GM23248 (cell line): ENCODE results near the gene WDR35. TPM values are rescaled to one million over a fixed set of nuclear protein-coding genes. Genes with fewer than 3 reads are reported as not detected.

Experiments
- DNase-seq: peaks from one replicate; pipeline ENCODE4 v3.0.0-alpha.2; 2015
- H2AFZ ChIP-seq: fragments of 200-600 bp; sonication (generic); 2 replicates; pipeline ENCODE4 v1.6.1; 2016; ENCODE audit warnings: antibody characterized with exemption
- H3F3A ChIP-seq: fragments of 200-600 bp; sonication (generic); 2 replicates; pipeline ENCODE4 v1.6.1; 2016; ENCODE audit warnings: mild to moderate bottlenecking, antibody characterized with exemption, mixed run types; ENCODE audit not compliant: insufficient read depth
- H3K27ac ChIP-seq: fragments of 200-600 bp; sonication (generic); 2 replicates; pipeline ENCODE4 v1.5.1; 2016; ENCODE audit warnings: mild to moderate bottlenecking
- H3K27me3 ChIP-seq: fragments of 200-600 bp; sonication (generic); replicated peaks from 2 replicates; pipeline ENCODE4 v1.6.1; 2016; ENCODE audit warnings: mild to moderate bottlenecking; ENCODE audit not compliant: insufficient read depth
- H3K36me3 ChIP-seq: fragments of 200-600 bp; sonication (generic); 2 replicates; pipeline ENCODE4 v1.6.1; 2016; ENCODE audit warnings: low read depth, mild to moderate bottlenecking
- H3K4me1 ChIP-seq: fragments of 200-600 bp; sonication (generic); 2 replicates; pipeline ENCODE4 v1.6.1; 2016; ENCODE audit warnings: mild to moderate bottlenecking; ENCODE audit not compliant: insufficient read depth
- H3K4me2 ChIP-seq: fragments of 200-600 bp; sonication (generic); one replicate; pipeline ENCODE4 v1.6.1; 2016; ENCODE audit warnings: mild to moderate bottlenecking; ENCODE audit not compliant: unreplicated experiment
- H3K4me3 ChIP-seq: fragments of 200-600 bp; sonication (generic); 2 replicates; pipeline ENCODE4 v1.5.1; 2016; ENCODE audit warnings: mild to moderate bottlenecking
- H3K79me2 ChIP-seq: fragments of 200-600 bp; sonication (generic); 2 replicates; pipeline ENCODE4 v1.6.1; 2016; ENCODE audit warnings: mild to moderate bottlenecking; ENCODE audit not compliant: insufficient read depth
- H3K9ac ChIP-seq: fragments of 200-600 bp; sonication (generic); 2 replicates; pipeline ENCODE4 v1.6.1; 2016; ENCODE audit warnings: mild to moderate bottlenecking
- H3K9me2 ChIP-seq: fragments of 200-600 bp; sonication (generic); 2 replicates; pipeline ENCODE4 v1.6.1; 2016; ENCODE audit warnings: mixed run types, mild to moderate bottlenecking, moderate library complexity; ENCODE audit not compliant: insufficient read depth
- H3K9me3 ChIP-seq: fragments of 200-600 bp; sonication (generic); one replicate; pipeline ENCODE4 v1.6.1; 2017; ENCODE audit warnings: low read depth
- H4K20me1 ChIP-seq: fragments of 200-600 bp; sonication (generic); 2 replicates; pipeline ENCODE4 v1.6.0; 2016; ENCODE audit not compliant: insufficient read depth
- EZH2 ChIP-seq: fragments of 200-600 bp; sonication (generic); IDR thresholded peaks from 2 replicates; pipeline ENCODE4 v1.6.1; 2018; ENCODE audit warnings: antibody characterized with exemption, mild to moderate bottlenecking; ENCODE audit not compliant: insufficient read depth, poor library complexity, severe bottlenecking
- EZH2phosphoT487 ChIP-seq: fragments of 200-600 bp; sonication (generic); IDR thresholded peaks from 2 replicates; pipeline ENCODE4 v1.6.1; 2018; ENCODE audit warnings: antibody characterized with exemption, moderate library complexity, mild to moderate bottlenecking, low read depth; ENCODE audit not compliant: insufficient read depth
- WGBS, 2 experiments: methylation state at CpG; one replicate each; pipeline ENCODE4 v1.1.6; 2015 to 2017; ENCODE audit warnings: low lambda C conversion rate in 2 of 2, low coverage in 1 of 2; ENCODE audit errors: missing lambda C conversion rate in 2 of 2; 5-methylcytosine and 5-hydroxymethylcytosine counted together
- in situ Hi-C: fragments of 300-500 bp; cut with MboI; formaldehyde crosslinking; loops from 2 replicates; pipeline ENCODE4 v1.15.0; 2020
- polyA plus RNA-seq: library from polyadenylated mRNA; unstranded; fragments of >200 nt; fragmentation: Nextera tagmentation; extraction: Ambion mirVana; gene quantifications from 2 replicates; pipeline ENCODE4 v1.2.1, GENCODE V29; 2016
- total RNA-seq: library from RNA; depleted of rRNA; stranded (reverse); fragments of >200 nt; shearing (Covaris generic); gene quantifications from 2 replicates; pipeline ENCODE4 v1.2.3, GENCODE V29; 2014

Gene WDR35
- total and polyA plus RNA-seq, 2 experiments from 2014 or later: 3.2 to 7.3 TPM

GRCh38 chr2:20008703-20009102 lies 18.8 kb upstream of the WDR35 start:
- no peak overlapping the region for H3K4me3 ChIP-seq
- no peaks in the 10 kb centered on the region for H3K79me2 ChIP-seq
- TF ChIP-seq EZH2: no peak
- TF ChIP-seq EZH2phosphoT487: no peak
- H3K4me2 ChIP-seq: no peak overlapping the region
- no peaks in the 10 kb centered on the region for H3K9me2 ChIP-seq
- no peak overlapping the region for H3K9ac ChIP-seq
- H2AFZ ChIP-seq: no peak overlapping the region
- H3K36me3 ChIP-seq: no peaks in the 10 kb centered on the region
- H3K4me1 ChIP-seq: no peaks in the 10 kb centered on the region
- peaks cover 5% of the 10 kb centered on the region; the same call in 1 of the 2 replicates for H3K27me3 ChIP-seq
- H3F3A ChIP-seq: no peaks in the 10 kb centered on the region
- 38 to 43% methylated on average over 5 of the region's 5 CpGs for WGBS, 2 experiments
- DNase-seq: no peak
- in situ Hi-C loops: no loop called here
- no peak overlapping the region for H3K27ac ChIP-seq
- H3K9me3 ChIP-seq: no peaks in the 10 kb centered on the region
- H4K20me1 ChIP-seq: no peaks in the 10 kb centered on the region

- Histone ChIP-seq H3K4me1 (no peaks in the 10 kb centered on the region), H3K9me2 (no peaks in the 10 kb centered on the region), H3K4me2 (no peak overlapping the region), H3K9ac (no peak overlapping the region), H3K4me3 (no peak overlapping the region), H3K79me2 (no peaks in the 10 kb centered on the region), H3K36me3 (no peaks in the 10 kb centered on the region), H2AFZ (no peak overlapping the region), H3F3A (no peaks in the 10 kb centered on the region), H3K9me3 (no peaks in the 10 kb centered on the region), H3K27ac (no peak overlapping the region), H3K27me3 (no peaks in the 10 kb centered on the region), H4K20me1 (no peaks in the 10 kb centered on the region)
- no peak for DNase-seq
- no peak for TF ChIP-seq EZH2phosphoT487
- no peak for TF ChIP-seq EZH2
- 78 to 81% methylated on average over 17 of the region's 17 CpGs for WGBS, 2 experiments
- in situ Hi-C loops: no loop called here
These were observed 16.1 kb upstream of the WDR35 start for GRCh38 chr2:20005891-20006470.

- no peaks in the 10 kb centered on the region for H3K4me1 ChIP-seq
- no peaks in the 10 kb centered on the region for H3K79me2 ChIP-seq
- in situ Hi-C loops: no loop called here
- TF ChIP-seq EZH2phosphoT487 (no peak), EZH2 (no peak)
- no peaks in the 10 kb centered on the region for H4K20me1 ChIP-seq
- H3K9me3 ChIP-seq: no peaks in the 10 kb centered on the region
- no peaks in the 10 kb centered on the region for H3K36me3 ChIP-seq
- no peak overlapping the region for H3K9ac ChIP-seq
- no peaks in the 10 kb centered on the region for H3K9me2 ChIP-seq
- H3K27ac ChIP-seq: no peak overlapping the region
- WGBS, 2 experiments: 83 to 86% methylated on average over 10 of the region's 10 CpGs
- no peak overlapping the region for H3K4me2 ChIP-seq
- H3F3A ChIP-seq: no peaks in the 10 kb centered on the region
- no peaks in the 10 kb centered on the region for H3K27me3 ChIP-seq
- no peak overlapping the region for H3K4me3 ChIP-seq
- H2AFZ ChIP-seq: no peak overlapping the region
- no peak for DNase-seq
These were observed 15.2 kb upstream of the WDR35 start for GRCh38 chr2:20005067-20005627.

- H3K4me3 ChIP-seq: no peak overlapping the region
- no peak overlapping the region for H3K27ac ChIP-seq
- no peak overlapping the region for H2AFZ ChIP-seq
- H3K79me2 ChIP-seq: no peaks in the 10 kb centered on the region
- H4K20me1 ChIP-seq: no peaks in the 10 kb centered on the region
- H3K9me2 ChIP-seq: no peaks in the 10 kb centered on the region
- no peaks in the 10 kb centered on the region for H3K27me3 ChIP-seq
- H3K9me3 ChIP-seq: no peaks in the 10 kb centered on the region
- TF ChIP-seq EZH2: no peak
- no peak for TF ChIP-seq EZH2phosphoT487
- H3K36me3 ChIP-seq: no peaks in the 10 kb centered on the region
- no peaks in the 10 kb centered on the region for H3F3A ChIP-seq
- in situ Hi-C loops: no loop called here
- H3K4me1 ChIP-seq: no peaks in the 10 kb centered on the region
- no peak overlapping the region for H3K4me2 ChIP-seq
- WGBS, 2 experiments: 59 to 81% methylated on average over 2 of the region's 2 CpGs
- no peak for DNase-seq
- H3K9ac ChIP-seq: no peak overlapping the region
These were observed 11.5 kb upstream of the WDR35 start for GRCh38 chr2:20001361-20001863.

GRCh38 chr2:19993731-19994130 lies 3.8 kb upstream of the WDR35 start:
- H3K9me2 ChIP-seq: no peaks in the 10 kb centered on the region
- H3K79me2 ChIP-seq: peaks cover 5% of the 10 kb centered on the region; the same call in 1 of the 2 replicates
- H3K4me3 ChIP-seq: no peak overlapping the region
- no peak for DNase-seq
- H2AFZ ChIP-seq: no peak overlapping the region
- no peaks in the 10 kb centered on the region for H4K20me1 ChIP-seq
- H3K9ac ChIP-seq: no peak overlapping the region
- in situ Hi-C loops: no loop called here
- no peak overlapping the region for H3K4me2 ChIP-seq
- H3K27me3 ChIP-seq: no peaks in the 10 kb centered on the region
- no peaks in the 10 kb centered on the region for H3K9me3 ChIP-seq
- TF ChIP-seq EZH2phosphoT487: no peak
- no peak for TF ChIP-seq EZH2
- H3K27ac ChIP-seq: no peak overlapping the region
- H3F3A ChIP-seq: peaks cover 10% of the 10 kb centered on the region
- H3K36me3 ChIP-seq: no peaks in the 10 kb centered on the region
- H3K4me1 ChIP-seq: peaks cover 3% of the 10 kb centered on the region
